Bone marrow (tissue), 2 donors: ENCODE data around the gene ITK.
A peak's percentile ranks its signal among the peaks of the same experiment; 100 is the strongest.
"Not testable (repeated sequence)": the region's sequence is repeated elsewhere in the genome, so short reads cannot be mapped to it uniquely, and the experiment has no call there.

Experiments
- DNase-seq, 2 donors: peaks; one replicate each; lab custom pipeline; 2025; lab: John Stamatoyannopoulos, UW

ITK gene

GRCh38 chr5:157212307-157212706 lies 31.7 kb downstream of the ITK start:
- DNase-seq, result no peak

GRCh38 chr5:157213527-157214243 lies 33.0 kb downstream of the ITK start:
- no peak for DNase-seq

GRCh38 chr5:157214415-157214814 lies 33.8 kb downstream of the ITK start:
- no peak for DNase-seq

- DNase-seq, result no peak
Observed at GRCh38 chr5:157214861-157215513, 34.3 kb downstream of the ITK start.

- no peak for DNase-seq
Observed at GRCh38 chr5:157215514-157216167, 35.0 kb downstream of the ITK start.

GRCh38 chr5:157216391-157217142 lies 35.9 kb downstream of the ITK start:
- no peak for DNase-seq

- DNase-seq, result peak in 1 of 2 donors; percentile 51
Observed at GRCh38 chr5:157217289-157218024, 36.8 kb downstream of the ITK start.

- DNase-seq, result no peak
Observed at GRCh38 chr5:157219491-157220271, 39.0 kb downstream of the ITK start.

- peak in 1 of 2 donors; percentile 39 for DNase-seq
Observed at GRCh38 chr5:157221959-157222358, 41.3 kb downstream of the ITK start.

- no peak for DNase-seq
Observed at GRCh38 chr5:157222506-157223230, 42.0 kb downstream of the ITK start.

- DNase-seq, result no peak
Observed at GRCh38 chr5:157225469-157226422, 45.1 kb downstream of the ITK start.

GRCh38 chr5:157230610-157231009 lies 50.0 kb downstream of the ITK start:
- DNase-seq, result no peak

GRCh38 chr5:157232706-157233105 lies 52.1 kb downstream of the ITK start:
- no peak for DNase-seq

- DNase-seq, result no peak
Observed at GRCh38 chr5:157233515-157233914, 52.9 kb downstream of the ITK start.

GRCh38 chr5:157236423-157236822 lies 55.8 kb downstream of the ITK start:
- DNase-seq, result no peak

GRCh38 chr5:157241483-157241882 lies 60.8 kb downstream of the ITK start:
- no peak for DNase-seq

- DNase-seq, result not testable (repeated sequence)
Observed at GRCh38 chr5:157244704-157245103, 64.1 kb downstream of the ITK start.

GRCh38 chr5:157245476-157245875 lies 64.8 kb downstream of the ITK start:
- DNase-seq, result no peak

- DNase-seq, result no peak
Observed at GRCh38 chr5:157245886-157246285, 65.2 kb downstream of the ITK start.
